Subcutaneous adipose tissue (tissue), 4 donors: ENCODE measurements around the gene TCN2. TPM values are rescaled to one million over a fixed set of nuclear protein-coding genes. Genes with fewer than 3 reads are reported as not detected.

Experiments
- CTCF ChIP-seq: fragments of 450-650 bp; IDR thresholded peaks from one replicate; pipeline ENCODE4 v1.5.1; 2016; ENCODE audit warnings: low read depth, mild to moderate bottlenecking, control low read depth, antibody characterized with exemption, moderate library complexity
- total RNA-seq, 4 donors: library from RNA; depleted of rRNA; stranded (reverse); fragments of >200 nt; gene quantifications; one replicate each; pipeline ENCODE4 v1.1.0, GENCODE V29; 2016

Gene TCN2
- total RNA-seq, 4 donors from 2014 or later, result 50.9 to 142 (median 59.0) TPM

- no peak for TF ChIP-seq CTCF
Measured at GRCh38 chr22:30655532-30655931, 48.6 kb downstream of the TCN2 start.

GRCh38 chr22:30662040-30662439, 55.1 kb downstream of the TCN2 start:
- no peak for TF ChIP-seq CTCF

GRCh38 chr22:30664798-30665197, 57.8 kb downstream of the TCN2 start:
- no peak for TF ChIP-seq CTCF

- TF ChIP-seq CTCF, result no peak
Measured at GRCh38 chr22:30665266-30665665, 58.3 kb downstream of the TCN2 start.

- TF ChIP-seq CTCF, result no peak
Measured at GRCh38 chr22:30665786-30666185, 58.8 kb downstream of the TCN2 start.

- no peak for TF ChIP-seq CTCF
Measured at GRCh38 chr22:30667107-30667493, 60.1 kb downstream of the TCN2 start.

GRCh38 chr22:30667494-30668385, 60.8 kb downstream of the TCN2 start, which contains the start of gene DUSP18:
Gene DUSP18, minus strand, starts transcription at chr22:30667875. Its CDS starts 3,872 bp downstream, at chr22:30664003.
- no peak for TF ChIP-seq CTCF
